Stimulated activated CD8-positive, alpha-beta memory T cell treated with anti-CD3 and anti-CD28 coated beads, Interleukin-2, amount 100 ng/mL, for 1 hour (primary cell): ENCODE results near the gene IGSF3.

Experiments used
- DNase-seq, 2 donors: peaks; one replicate each; pipeline ENCODE4 v3.0.0-alpha.2; 2020; ENCODE audit warnings: low read depth in 2 of 2

IGSF3 gene

DNA sequence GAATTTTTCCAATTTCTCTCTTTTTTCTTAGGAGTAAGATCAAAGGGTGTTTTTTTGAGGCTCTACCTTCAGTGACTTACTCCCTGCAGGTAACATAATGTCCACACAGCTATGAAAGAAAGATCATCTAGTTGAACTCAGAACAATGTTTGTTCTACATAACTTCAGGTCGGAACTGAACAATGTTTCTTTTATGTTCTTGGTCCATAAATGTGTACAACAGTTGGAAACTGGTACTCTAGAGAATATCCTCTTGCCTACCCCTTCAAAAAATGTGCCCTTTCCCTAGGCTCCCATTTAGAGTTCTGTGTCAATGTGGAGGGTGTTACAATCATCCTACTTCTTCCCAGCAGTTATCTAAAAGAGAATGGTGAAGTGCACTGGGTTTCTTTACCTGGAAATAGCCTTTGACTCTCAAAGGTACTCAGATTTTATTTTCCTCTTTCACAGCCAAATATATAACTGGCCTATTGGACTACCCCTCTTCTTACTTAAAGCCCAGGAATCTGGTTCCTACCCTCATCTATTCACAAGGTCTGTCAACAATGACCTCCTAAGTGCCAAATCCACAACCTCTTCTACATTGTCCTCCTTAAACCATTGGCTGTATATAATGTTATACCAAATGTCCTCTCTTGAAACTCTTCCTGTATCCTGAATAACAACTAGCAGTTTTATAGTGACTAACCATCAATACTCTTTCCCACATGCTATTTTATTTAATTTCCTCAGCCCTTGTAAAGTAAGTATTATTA, 139.0 kb downstream of the IGSF3 start:
- no peak for DNase-seq

DNA sequence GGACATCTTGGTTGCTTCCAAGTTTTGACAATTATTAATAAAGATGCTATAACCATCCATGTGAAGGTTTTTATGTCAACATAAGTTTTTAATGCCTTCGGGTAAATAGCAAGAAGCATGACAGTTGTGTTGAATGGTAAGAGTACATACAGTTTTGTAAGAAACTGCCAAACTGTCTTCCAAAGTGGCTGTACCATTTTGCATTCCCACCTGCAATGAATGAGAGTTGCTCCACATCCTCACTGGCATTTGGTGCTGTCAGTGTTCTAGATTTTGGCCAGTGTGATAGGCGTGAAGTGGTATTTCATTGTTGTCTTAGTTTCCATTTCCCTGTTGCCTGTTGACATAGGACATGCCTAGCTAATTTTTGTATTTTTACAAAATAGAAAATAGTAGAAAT, 142.1 kb downstream of the IGSF3 start:
- DNase-seq, result no peak
